NCI-H510A (cell line): ENCODE data around the gene ITCH.
"Not testable (repeated sequence)": the region's sequence is repeated elsewhere in the genome, so short reads cannot be mapped to it uniquely, and the experiment has no call there.

Source experiments
- DNase-seq: peaks from one replicate; lab custom pipeline; 2025; lab: John Stamatoyannopoulos, UW

ITCH gene

GRCh38 chr20:34461779-34462087 lies 98.7 kb downstream of the ITCH start:
- no peak for DNase-seq

- no peak for DNase-seq
Measured at GRCh38 chr20:34468951-34469350, 105.9 kb downstream of the ITCH start.

- no peak for DNase-seq
Measured at GRCh38 chr20:34472246-34472925, 109.3 kb downstream of the ITCH start.

GRCh38 chr20:34473262-34473883 lies 110.3 kb downstream of the ITCH start:
- DNase-seq: peak; percentile 9

- no peak for DNase-seq
Measured at GRCh38 chr20:34475979-34476736, 113.1 kb downstream of the ITCH start.

GRCh38 chr20:34479627-34480026 lies 116.6 kb downstream of the ITCH start:
- DNase-seq: no peak

- DNase-seq: not testable (repeated sequence)
Measured at GRCh38 chr20:34482154-34482553, 119.1 kb downstream of the ITCH start.

GRCh38 chr20:34483585-34484220 lies 120.6 kb downstream of the ITCH start:
- not testable (repeated sequence) for DNase-seq

- no peak for DNase-seq
Measured at GRCh38 chr20:34485068-34485634, 122.1 kb downstream of the ITCH start.

GRCh38 chr20:34491226-34491931 lies 128.3 kb downstream of the ITCH start:
- no peak for DNase-seq

GRCh38 chr20:34491932-34492509 lies 128.9 kb downstream of the ITCH start:
- no peak for DNase-seq

- DNase-seq: no peak
Measured at GRCh38 chr20:34493646-34494045, 130.6 kb downstream of the ITCH start.

- DNase-seq: no peak
Measured at GRCh38 chr20:34495307-34495706, 132.2 kb downstream of the ITCH start.

GRCh38 chr20:34495916-34496315 lies 132.8 kb downstream of the ITCH start:
- DNase-seq: no peak

- not testable (repeated sequence) for DNase-seq
Measured at GRCh38 chr20:34497596-34497995, 134.5 kb downstream of the ITCH start.

- no peak for DNase-seq
Measured at GRCh38 chr20:34500823-34501222, 137.8 kb downstream of the ITCH start.

- no peak for DNase-seq
Measured at GRCh38 chr20:34506480-34506879, 143.4 kb downstream of the ITCH start.

- no peak for DNase-seq
Measured at GRCh38 chr20:34507702-34508413, 144.8 kb downstream of the ITCH start.

GRCh38 chr20:34510575-34510974 lies 147.5 kb downstream of the ITCH start:
- no peak for DNase-seq

- no peak for DNase-seq
Measured at GRCh38 chr20:34511891-34512265, 148.8 kb downstream of the ITCH start.
